Mesendoderm (in vitro differentiated cells): Measurements from ENCODE around the gene CYSRT1.

ENCODE experiments used
- DNase-seq: peaks from one replicate; pipeline ENCODE4 v3.0.0; 2013
- H2AK5ac ChIP-seq: 2 replicates; pipeline ENCODE4 v1.6.1; 2013; ENCODE audit warnings: low read length, inconsistent platforms
- H2BK120ac ChIP-seq: 2 replicates; pipeline ENCODE4 v1.6.1; 2013; ENCODE audit warnings: low read depth, mild to moderate bottlenecking, low read length, moderate library complexity, mixed read lengths
- H2BK15ac ChIP-seq: replicated peaks from 2 replicates; pipeline ENCODE4 v1.6.1; 2013; ENCODE audit warnings: low read depth, mild to moderate bottlenecking, moderate library complexity
- H2BK5ac ChIP-seq: 2 replicates; pipeline ENCODE4 v1.6.1; 2013; ENCODE audit warnings: low read length, inconsistent platforms
- H3K18ac ChIP-seq: 2 replicates; pipeline ENCODE4 v1.6.1; 2013; ENCODE audit warnings: mild to moderate bottlenecking, low read length, mixed read lengths
- H3K23ac ChIP-seq: one replicate; pipeline ENCODE4 v1.6.1; 2013; ENCODE audit warnings: low read length
- H3K27ac ChIP-seq: 2 replicates; pipeline ENCODE4 v1.5.1; 2013; ENCODE audit warnings: low read depth, mild to moderate bottlenecking, inconsistent platforms, low read length, moderate library complexity
- H3K27me3 ChIP-seq: 2 replicates; pipeline ENCODE4 v1.6.1; 2013; ENCODE audit warnings: low read length, control low read depth, mild to moderate bottlenecking, inconsistent platforms; ENCODE audit not compliant: insufficient read depth, poor library complexity
- H3K36me3 ChIP-seq: 2 replicates; pipeline ENCODE4 v1.6.1; 2013; ENCODE audit warnings: low read length, inconsistent platforms; ENCODE audit not compliant: control insufficient read depth, insufficient read depth
- H3K4ac ChIP-seq: one replicate; pipeline ENCODE4 v1.6.1; 2013; ENCODE audit warnings: low read depth, mild to moderate bottlenecking, low read length, moderate library complexity
- H3K4me1 ChIP-seq: 2 replicates; pipeline ENCODE4 v1.6.1; 2013; ENCODE audit warnings: low read depth, low read length, inconsistent platforms; ENCODE audit not compliant: control insufficient read depth
- H3K4me2 ChIP-seq: 2 replicates; pipeline ENCODE4 v1.6.1; 2013; ENCODE audit warnings: low read length
- H3K4me3 ChIP-seq: 2 replicates; pipeline ENCODE4 v1.5.1; 2013; ENCODE audit warnings: mild to moderate bottlenecking, low read length
- H3K56ac ChIP-seq: one replicate; pipeline ENCODE4 v1.6.1; 2013; ENCODE audit warnings: low read length
- H3K79me1 ChIP-seq: 2 replicates; pipeline ENCODE4 v1.6.1; 2013; ENCODE audit warnings: low read length, inconsistent platforms
- H3K79me2 ChIP-seq: 2 replicates; pipeline ENCODE4 v1.6.1; 2013; ENCODE audit warnings: mild to moderate bottlenecking, low read length; ENCODE audit not compliant: control insufficient read depth, insufficient read depth
- H3K9ac ChIP-seq: 2 replicates; pipeline ENCODE4 v1.6.1; 2013; ENCODE audit warnings: low read length, inconsistent platforms
- H4K5ac ChIP-seq: one replicate; pipeline ENCODE4 v1.6.1; 2013; ENCODE audit warnings: low read length
- H4K8ac ChIP-seq: one replicate; pipeline ENCODE4 v1.6.1; 2013; ENCODE audit warnings: low read depth, mild to moderate bottlenecking, control low read depth, low read length, moderate library complexity
- WGBS: extraction: QIAGEN DNeasy Blood & Tissue Kit; methylation state at CpG from one replicate; pipeline ENCODE4 v1.1.7; 2013; ENCODE audit warnings: low lambda C conversion rate, missing lambda C conversion rate; ENCODE audit not compliant: insufficient coverage; ENCODE audit errors: extremely low coverage; 5-methylcytosine and 5-hydroxymethylcytosine counted together

The CYSRT1 gene

DNA sequence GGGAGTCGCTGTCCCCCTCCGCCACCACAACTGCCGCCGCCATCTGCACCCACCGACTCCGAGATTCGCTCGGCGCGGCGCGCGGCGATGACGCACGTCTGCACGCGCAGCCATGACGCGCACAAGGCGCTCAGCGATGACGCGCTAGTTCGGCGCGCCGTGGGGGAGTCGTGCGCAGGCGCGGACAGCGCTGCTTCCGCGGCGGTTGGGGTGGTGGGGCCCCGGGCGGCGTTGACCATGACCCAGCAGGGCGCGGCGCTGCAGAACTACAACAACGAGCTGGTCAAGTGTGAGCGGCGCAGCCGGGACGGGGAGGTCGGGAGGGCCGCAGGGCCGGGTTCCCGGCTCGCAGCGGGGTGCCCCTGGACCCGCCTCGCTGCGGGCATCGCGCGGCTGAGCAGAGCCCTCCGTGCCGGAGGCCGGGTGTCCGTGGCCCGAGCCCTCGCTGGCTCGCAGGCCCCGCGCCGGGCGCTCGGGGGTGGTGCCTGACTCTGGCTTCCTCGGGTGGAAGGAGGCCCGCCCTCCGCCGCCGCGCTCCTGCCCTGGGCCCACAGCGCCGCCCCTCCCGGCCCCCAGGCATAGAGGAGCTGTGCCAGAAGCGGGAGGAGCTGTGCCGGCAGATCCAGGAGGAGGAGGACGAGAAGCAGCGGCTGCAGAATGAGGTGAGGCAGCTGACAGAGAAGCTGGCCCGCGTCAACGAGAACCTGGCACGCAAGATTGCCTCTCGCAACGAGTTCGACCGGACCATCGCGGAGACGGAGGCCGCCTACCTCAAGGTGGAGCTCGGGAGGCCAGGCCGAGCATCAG lies 36.3 kb upstream of the CYSRT1 start, which contains the start of the genes ANAPC2 and SSNA1:
Gene ANAPC2 (minus strand): TSS at position 71 of the 807 bp plus-strand sequence. CDS start 28 bp downstream, at position 43.
Gene SSNA1 (plus strand): TSS at position 187 of the 807 bp plus-strand sequence. CDS start 51 bp downstream, at position 238.
- Histone ChIP-seq H4K8ac (no peak within 1 kb of the TSS), H4K5ac (no peak within 1 kb of the TSS), H3K4me1 (peaks cover 3% of the 10 kb centered on the region), H3K9ac (peak within 1 kb of the TSS; percentile 84), H3K4me3 (peak within 1 kb of the TSS; percentile 78), H3K4me2 (peak within 1 kb of the TSS; percentile 75), H2BK120ac (no peak within 1 kb of the TSS), H2BK15ac (no peak within 1 kb of the TSS), H3K56ac (peak within 1 kb of the TSS; percentile 98), H3K79me1 (peaks cover 19% of the 10 kb centered on the region), H3K79me2 (peaks cover 16% of the 10 kb centered on the region), H3K36me3 (no peaks in the 10 kb centered on the region), H2BK5ac (peak within 1 kb of the TSS; percentile 59), H2AK5ac (no peak within 1 kb of the TSS), H3K27ac (peak within 1 kb of the TSS; percentile 74), H3K23ac (peak within 1 kb of the TSS; percentile 66), H3K18ac (peak within 1 kb of the TSS; percentile 25), H3K27me3 (no peaks in the 10 kb centered on the region), H3K4ac (no peak within 1 kb of the TSS)
- DNase-seq: peak; percentile 94
- WGBS: no CpG with 5 or more reads among the region's 98 CpGs

DNA sequence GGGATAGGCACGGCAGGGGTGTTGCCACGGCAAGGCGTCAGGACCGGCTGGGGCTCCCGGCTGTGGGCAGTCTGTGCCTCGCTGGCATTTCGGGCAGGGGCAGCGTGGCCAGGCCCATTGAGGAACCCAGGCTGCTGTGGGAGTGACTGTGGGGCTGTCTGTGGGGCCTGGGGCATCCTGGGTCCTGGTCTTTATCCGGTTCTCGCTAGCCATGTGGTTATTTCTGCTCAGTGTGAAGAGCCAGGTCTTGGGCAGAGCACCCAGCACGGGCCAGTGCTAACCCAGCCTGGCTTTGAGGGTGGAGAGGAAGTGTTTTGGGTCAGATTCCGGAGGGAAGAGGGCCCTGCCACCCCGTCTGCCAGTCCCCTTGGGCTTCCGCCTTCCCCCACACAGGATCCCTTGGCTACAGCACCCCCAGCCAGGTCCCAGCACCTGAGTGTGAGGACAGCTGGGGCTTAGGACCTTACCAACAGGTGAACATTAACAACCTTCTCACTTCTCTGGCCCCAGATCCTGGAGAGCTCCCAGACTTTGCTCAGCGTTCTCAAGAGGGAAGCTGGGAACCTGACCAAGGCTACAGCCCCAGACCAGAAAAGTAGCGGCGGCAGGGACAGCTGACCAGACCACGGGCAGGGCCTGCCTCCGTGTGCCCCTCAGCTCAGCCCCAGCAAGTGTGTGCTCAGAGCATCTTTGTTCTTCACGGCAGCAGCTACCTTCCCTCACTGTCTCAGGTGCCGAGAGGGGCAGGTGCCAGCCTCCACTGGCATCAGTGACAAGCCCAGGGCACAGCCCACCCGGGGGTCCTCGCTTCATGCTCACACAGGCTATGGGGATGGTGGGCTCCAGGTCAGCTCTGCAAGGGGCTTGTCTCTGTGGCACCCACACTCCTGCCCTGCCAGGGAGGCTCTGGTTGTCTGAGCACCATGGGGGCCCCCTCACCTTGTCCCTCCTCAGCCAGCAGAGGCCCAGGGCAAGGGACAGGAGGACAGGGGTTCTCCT lies 35.4 kb upstream of the CYSRT1 start:
- H3K4me2 ChIP-seq: peak overlapping the region; percentile 75
- peak overlapping the region; percentile 98 for H3K56ac ChIP-seq
- no peak overlapping the region for H2BK15ac ChIP-seq
- no peak for DNase-seq
- H4K8ac ChIP-seq: no peak overlapping the region
- H3K23ac ChIP-seq: peak overlapping the region; percentile 66
- no peak overlapping the region for H2BK120ac ChIP-seq
- H2AK5ac ChIP-seq: no peak overlapping the region
- no peak overlapping the region for H2BK5ac ChIP-seq
- H3K27ac ChIP-seq: peak overlapping the region; percentile 74
- WGBS: no CpG with 5 or more reads among the region's 23 CpGs
- no peak overlapping the region for H3K4ac ChIP-seq
- no peak overlapping the region for H4K5ac ChIP-seq
- H3K79me1 ChIP-seq: peaks cover 19% of the 10 kb centered on the region
- H3K27me3 ChIP-seq: no peaks in the 10 kb centered on the region
- peaks cover 16% of the 10 kb centered on the region for H3K79me2 ChIP-seq
- H3K9ac ChIP-seq: peak overlapping the region; percentile 84
- H3K4me3 ChIP-seq: peak overlapping the region; percentile 69
- H3K36me3 ChIP-seq: no peaks in the 10 kb centered on the region
- H3K4me1 ChIP-seq: peaks cover 3% of the 10 kb centered on the region
- H3K18ac ChIP-seq: no peak overlapping the region

DNA sequence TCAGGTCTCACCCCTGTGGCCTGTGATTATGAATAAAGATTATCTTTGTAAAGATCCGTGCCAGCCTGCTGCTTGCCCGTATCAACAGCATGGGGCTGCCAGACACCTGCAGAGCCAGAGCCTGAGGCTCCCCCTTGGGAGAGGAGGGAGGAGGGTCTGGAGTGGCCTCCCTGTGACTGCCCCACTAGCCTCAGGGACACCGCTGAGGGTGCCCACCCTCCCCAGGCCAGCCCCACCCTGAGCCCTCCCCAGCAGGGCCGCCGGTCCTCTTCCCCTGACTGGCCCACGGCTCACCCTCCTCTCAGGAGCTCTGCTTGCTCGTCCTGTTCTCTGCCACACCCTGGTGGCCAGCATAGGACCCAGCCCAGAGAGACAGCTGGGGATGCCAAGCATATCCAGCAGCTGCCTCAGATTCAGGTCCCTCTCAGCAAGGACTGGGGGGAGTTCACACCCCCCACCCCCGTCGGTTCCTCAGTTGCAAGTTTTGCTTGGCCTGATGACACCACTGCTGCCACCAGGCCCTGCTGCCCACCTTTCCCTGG lies 34.6 kb upstream of the CYSRT1 start:
- peaks cover 19% of the 10 kb centered on the region for H3K79me1 ChIP-seq
- no peak overlapping the region for H2AK5ac ChIP-seq
- DNase-seq: no peak
- no peak overlapping the region for H3K56ac ChIP-seq
- no peak overlapping the region for H3K9ac ChIP-seq
- H3K4me2 ChIP-seq: no peak overlapping the region
- H2BK120ac ChIP-seq: no peak overlapping the region
- H2BK5ac ChIP-seq: no peak overlapping the region
- H3K23ac ChIP-seq: no peak overlapping the region
- no peak overlapping the region for H3K4ac ChIP-seq
- H3K4me3 ChIP-seq: no peak overlapping the region
- H3K79me2 ChIP-seq: peaks cover 16% of the 10 kb centered on the region
- WGBS: no CpG with 5 or more reads among the region's 9 CpGs
- no peaks in the 10 kb centered on the region for H3K36me3 ChIP-seq
- no peak overlapping the region for H2BK15ac ChIP-seq
- no peak overlapping the region for H4K8ac ChIP-seq
- H4K5ac ChIP-seq: no peak overlapping the region
- H3K4me1 ChIP-seq: peaks cover 3% of the 10 kb centered on the region
- no peak overlapping the region for H3K18ac ChIP-seq
- H3K27me3 ChIP-seq: no peaks in the 10 kb centered on the region
- no peak overlapping the region for H3K27ac ChIP-seq

DNA sequence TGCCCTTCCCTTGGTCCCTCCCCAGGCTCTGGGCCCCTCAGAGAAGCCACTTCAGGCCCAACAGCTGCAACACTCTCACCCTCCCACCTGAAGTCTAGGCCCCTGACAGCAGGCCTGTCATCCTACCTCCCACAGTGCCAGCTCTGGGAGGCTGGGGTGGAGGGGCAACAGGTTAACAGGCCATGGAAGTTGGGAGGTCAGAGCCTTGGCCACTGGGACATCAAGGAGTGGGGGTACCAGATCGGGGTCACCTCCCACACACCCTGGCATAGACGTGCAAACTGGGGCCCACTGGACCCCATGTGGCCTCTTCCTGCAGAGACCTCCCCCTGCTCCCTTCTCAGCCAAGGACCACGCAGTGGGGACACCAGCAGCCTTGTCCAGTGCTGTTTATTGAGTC lies 33.7 kb upstream of the CYSRT1 start:
- H2AK5ac ChIP-seq: no peak overlapping the region
- no peaks in the 10 kb centered on the region for H3K27me3 ChIP-seq
- H3K4ac ChIP-seq: no peak overlapping the region
- H3K27ac ChIP-seq: no peak overlapping the region
- H3K79me2 ChIP-seq: peaks cover 16% of the 10 kb centered on the region
- no peak overlapping the region for H3K56ac ChIP-seq
- no peaks in the 10 kb centered on the region for H3K36me3 ChIP-seq
- H2BK15ac ChIP-seq: no peak overlapping the region
- H3K18ac ChIP-seq: no peak overlapping the region
- no peak overlapping the region for H3K4me3 ChIP-seq
- peaks cover 3% of the 10 kb centered on the region for H3K4me1 ChIP-seq
- no peak for DNase-seq
- no peak overlapping the region for H2BK120ac ChIP-seq
- H2BK5ac ChIP-seq: no peak overlapping the region
- H4K8ac ChIP-seq: no peak overlapping the region
- H3K23ac ChIP-seq: no peak overlapping the region
- no CpG with 5 or more reads among the region's 3 CpGs for WGBS
- no peak overlapping the region for H3K4me2 ChIP-seq
- no peak overlapping the region for H4K5ac ChIP-seq
- H3K79me1 ChIP-seq: peaks cover 19% of the 10 kb centered on the region
- H3K9ac ChIP-seq: no peak overlapping the region

DNA sequence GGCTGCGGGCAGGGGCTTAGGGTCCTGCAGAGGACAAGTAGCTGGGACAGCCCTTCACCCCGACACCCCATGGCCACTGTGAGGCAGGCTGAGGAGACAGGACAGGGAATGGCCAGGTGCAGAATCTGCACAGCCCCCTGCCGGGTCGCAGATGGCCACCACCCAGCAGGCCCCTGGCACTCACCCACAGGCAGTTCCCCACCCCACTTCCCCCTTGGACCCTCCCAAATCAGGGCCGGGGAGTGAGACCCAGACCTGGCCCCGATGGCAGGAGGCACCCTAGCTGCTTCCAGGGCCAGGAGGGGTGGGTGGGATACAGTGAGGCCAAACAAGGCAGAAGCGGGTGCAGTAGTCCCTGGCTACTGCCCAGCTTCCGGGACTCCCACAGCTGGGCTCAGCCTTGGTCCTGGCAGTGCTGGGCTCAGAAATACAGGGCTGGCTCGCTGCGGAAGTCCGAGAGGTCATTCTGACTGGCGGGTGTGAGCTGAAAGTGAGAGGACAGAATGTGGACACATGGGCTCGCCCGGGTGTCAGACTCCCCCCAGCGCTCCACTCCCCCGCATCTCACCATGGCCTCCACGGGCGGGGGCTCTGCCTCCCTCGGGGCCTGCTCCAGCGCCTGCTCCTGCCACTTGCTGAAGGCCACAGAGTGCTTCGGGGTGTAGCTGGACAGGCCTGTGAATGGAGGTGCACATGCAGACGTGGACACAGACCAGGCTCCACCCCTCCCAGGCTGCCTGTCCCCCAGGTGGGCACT lies 33.1 kb upstream of the CYSRT1 start:
- Histone ChIP-seq H3K4me3 (no peak overlapping the region), H3K18ac (no peak overlapping the region), H2BK5ac (no peak overlapping the region), H3K27me3 (no peaks in the 10 kb centered on the region), H3K4me2 (no peak overlapping the region), H4K8ac (no peak overlapping the region), H3K56ac (no peak overlapping the region), H3K79me1 (peaks cover 18% of the 10 kb centered on the region), H3K79me2 (peaks cover 12% of the 10 kb centered on the region), H4K5ac (no peak overlapping the region), H2BK15ac (no peak overlapping the region), H3K4ac (no peak overlapping the region), H2BK120ac (no peak overlapping the region), H3K36me3 (no peaks in the 10 kb centered on the region), H3K23ac (no peak overlapping the region), H3K4me1 (peaks cover 3% of the 10 kb centered on the region), H3K27ac (no peak overlapping the region), H3K9ac (no peak overlapping the region), H2AK5ac (no peak overlapping the region)
- no peak for DNase-seq
- WGBS: no CpG with 5 or more reads among the region's 22 CpGs
